Measurements from ENCODE around the gene RFX2. TPM values are rescaled to one million over a fixed set of nuclear protein-coding genes. Genes with fewer than 3 reads are reported as not detected.
A peak's percentile ranks its signal among the peaks of the same experiment; 100 is the strongest.

RFX2 gene
- total RNA-seq, 1 donor from 2014 or later, result 2.4 TPM

GRCh38 chr19:5972355-5972731 lies 138.0 kb downstream of the RFX2 start:
- FAIRE-seq, result no peak
- no peak for DNase-seq (ENCODE audit: low read depth)
- no peak for TF ChIP-seq CTCF (IDR thresholded peaks at IDR 0.05; ENCODE audit: insufficient read depth, low read length, severe bottlenecking)
- H3K27me3 ChIP-seq (ENCODE audit: control insufficient read depth, insufficient read depth, low read length), result no peaks in the 10 kb centered on the region
- no peak overlapping the region for H3K4me3 ChIP-seq (ENCODE audit: low read depth, low read length)
- peaks cover 4% of the 10 kb centered on the region for H3K36me3 ChIP-seq (ENCODE audit: control insufficient read depth, insufficient read depth, low read length)

- H3K27me3 ChIP-seq (ENCODE audit: control insufficient read depth, insufficient read depth, low read length), result no peaks in the 10 kb centered on the region
- no peak for DNase-seq (ENCODE audit: low read depth)
- peaks cover 4% of the 10 kb centered on the region for H3K36me3 ChIP-seq (ENCODE audit: control insufficient read depth, insufficient read depth, low read length)
- no peak overlapping the region for H3K4me3 ChIP-seq (ENCODE audit: low read depth, low read length)
- TF ChIP-seq CTCF (IDR thresholded peaks at IDR 0.05; ENCODE audit: insufficient read depth, low read length, severe bottlenecking), result no peak
- FAIRE-seq, result no peak
Measured at GRCh38 chr19:5971714-5972354, 138.5 kb downstream of the RFX2 start.

GRCh38 chr19:5969476-5969875 lies 140.8 kb downstream of the RFX2 start:
- DNase-seq (ENCODE audit: low read depth) (no peak), FAIRE-seq (no peak)
- Histone ChIP-seq H3K36me3 (ENCODE audit: control insufficient read depth, insufficient read depth, low read length) (peaks cover 7% of the 10 kb centered on the region), H3K4me3 (ENCODE audit: low read depth, low read length) (no peak overlapping the region), H3K27me3 (ENCODE audit: control insufficient read depth, insufficient read depth, low read length) (no peaks in the 10 kb centered on the region)
- no peak for TF ChIP-seq CTCF (IDR thresholded peaks at IDR 0.05; ENCODE audit: insufficient read depth, low read length, severe bottlenecking)

GRCh38 chr19:5968431-5969373 lies 141.6 kb downstream of the RFX2 start:
- Histone ChIP-seq H3K27me3 (ENCODE audit: control insufficient read depth, insufficient read depth, low read length) (no peaks in the 10 kb centered on the region), H3K36me3 (ENCODE audit: control insufficient read depth, insufficient read depth, low read length) (peaks cover 5% of the 10 kb centered on the region), H3K4me3 (ENCODE audit: low read depth, low read length) (no peak overlapping the region)
- FAIRE-seq (peak; percentile 98), DNase-seq (ENCODE audit: low read depth) (peak; percentile 79)
- TF ChIP-seq CTCF (IDR thresholded peaks at IDR 0.05; ENCODE audit: insufficient read depth, low read length, severe bottlenecking), result no peak

- H3K27me3 ChIP-seq (ENCODE audit: control insufficient read depth, insufficient read depth, low read length), result no peaks in the 10 kb centered on the region
- peak; percentile 85 for TF ChIP-seq CTCF (IDR thresholded peaks at IDR 0.05; ENCODE audit: insufficient read depth, low read length, severe bottlenecking)
- H3K4me3 ChIP-seq (ENCODE audit: low read depth, low read length), result no peak overlapping the region
- peaks cover 5% of the 10 kb centered on the region for H3K36me3 ChIP-seq (ENCODE audit: control insufficient read depth, insufficient read depth, low read length)
- DNase-seq (ENCODE audit: low read depth) (peak; percentile 73), FAIRE-seq (no peak)
Measured at GRCh38 chr19:5967994-5968430, 142.3 kb downstream of the RFX2 start.

Data from bronchial epithelial cell (primary cell).